Epithelial cell of umbilical artery (primary cell): ENCODE data around the gene FLNA. TPM values are rescaled to one million over a fixed set of nuclear protein-coding genes. Genes with fewer than 3 reads are reported as not detected.

Experiments used
- total RNA-seq: library from RNA; depleted of rRNA; stranded (reverse); fragments of >200 nt; gene quantifications from 2 replicates; pipeline ENCODE4 v1.2.3, GENCODE V29; 2014

FLNA gene
- 1,092 and 1,667 TPM in 2 replicates for total RNA-seq

GRCh38 chrX:154374313-154375155 lies at the start of gene FLNA:
TSS of gene FLNA (minus strand) at chrX:154374634. CDS start at chrX:154371245, 3,389 bp downstream.

GRCh38 chrX:154409222-154409871 lies 34.9 kb upstream of the FLNA start, which contains the start of gene DNASE1L1:
TSS of gene DNASE1L1 (minus strand) at chrX:154409254. CDS start at chrX:154405568, 3,686 bp downstream.

GRCh38 chrX:154397888-154398667 lies 23.6 kb upstream of the FLNA start, which contains the start of gene RPL10:
TSS of gene RPL10 (plus strand) at chrX:154398377. CDS start at chrX:154398520, 143 bp downstream.

GRCh38 chrX:154378799-154379568 lies 4.5 kb upstream of the FLNA start, which contains the start of gene EMD:
TSS of gene EMD (plus strand) at chrX:154379295. CDS start at chrX:154379485, 190 bp downstream.

Other genes with a start within 250 kb of the FLNA start
- gene OPN1LW, start 230.4 kb downstream of the FLNA start, total RNA-seq: not detected in 2 replicates
- gene OPN1MW, start 192.0 kb downstream of the FLNA start, total RNA-seq: not detected in 2 replicates
- gene OPN1MW2, start 154.9 kb downstream of the FLNA start, total RNA-seq: not detected in 2 replicates
- not detected in 2 replicates for gene OPN1MW3, start 117.1 kb downstream of the FLNA start, total RNA-seq
- gene TEX28, start 79.5 kb downstream of the FLNA start, total RNA-seq: not detected in 2 replicates
- gene TKTL1, start 78.8 kb downstream of the FLNA start, total RNA-seq: not detected in 2 replicates
- 14.1 and 21.4 TPM in 2 replicates for gene EMD, start 4.7 kb upstream of the FLNA start, total RNA-seq
- 1,669 and 5,428 TPM in 2 replicates for gene RPL10, start 23.7 kb upstream of the FLNA start, total RNA-seq
- 72.2 and 89.0 TPM in 2 replicates for gene DNASE1L1, start 34.6 kb upstream of the FLNA start, total RNA-seq
- 15.8 and 17.2 TPM in 2 replicates for gene TAFAZZIN, start 36.9 kb upstream of the FLNA start, total RNA-seq
- 85.8 and 107 TPM in 2 replicates for gene ATP6AP1, start 54.0 kb upstream of the FLNA start, total RNA-seq
- gene GDI1, start 62.5 kb upstream of the FLNA start, total RNA-seq: 62.0 and 62.9 TPM in 2 replicates
- gene FAM50A, start 69.5 kb upstream of the FLNA start, total RNA-seq: 70.8 and 75.2 TPM in 2 replicates
- gene PLXNA3, start 83.6 kb upstream of the FLNA start, total RNA-seq: 3.6 and 9.7 TPM in 2 replicates
- 20.2 and 23.1 TPM in 2 replicates for gene LAGE3, start 104.6 kb upstream of the FLNA start, total RNA-seq
- 42.1 and 48.7 TPM in 2 replicates for gene UBL4A, start 112.0 kb upstream of the FLNA start, total RNA-seq
- 8.4 and 10.6 TPM in 2 replicates for gene SLC10A3, start 116.0 kb upstream of the FLNA start, total RNA-seq
- 19.2 and 20.8 TPM in 2 replicates for gene FAM3A, start 141.6 kb upstream of the FLNA start, total RNA-seq
- 34.4 and 56.7 TPM in 2 replicates for gene G6PD, start 172.2 kb upstream of the FLNA start, total RNA-seq
- 13.2 and 15.9 TPM in 2 replicates for gene IKBKG, start 173.0 kb upstream of the FLNA start, total RNA-seq
- gene CTAG1A, start 210.5 kb upstream of the FLNA start, total RNA-seq: not detected in 2 replicates
- not detected in 2 replicates for gene CTAG1B, start 244.6 kb upstream of the FLNA start, total RNA-seq